GM13977 (cell line): ENCODE results near the gene OR5AN1.

ENCODE experiments used
- DNase-seq: peaks from one replicate; pipeline ENCODE4 v3.0.0; 2012; ENCODE audit warnings: low spot score
- in situ Hi-C: fragments of 300-500 bp; cut with MboI; formaldehyde crosslinking; loops from one replicate; pipeline ENCODE4 v1.12.0; 2022; ENCODE audit warnings: low sequenced_read_pairs, low pct_unique_long_range_greater_than_20kb, mixed read lengths, inconsistent platforms; ENCODE audit not compliant: unreplicated experiment
- TF ChIP-seq, protein P1 (sequence below): IDR thresholded peaks from 2 replicates; pipeline ENCODE4 v1.5.1; 2012; ENCODE audit warnings: mild to moderate bottlenecking, control low read depth; ENCODE audit not compliant: insufficient read depth; ENCODE audit errors: extremely low read depth, missing control alignments

Gene OR5AN1

DNA sequence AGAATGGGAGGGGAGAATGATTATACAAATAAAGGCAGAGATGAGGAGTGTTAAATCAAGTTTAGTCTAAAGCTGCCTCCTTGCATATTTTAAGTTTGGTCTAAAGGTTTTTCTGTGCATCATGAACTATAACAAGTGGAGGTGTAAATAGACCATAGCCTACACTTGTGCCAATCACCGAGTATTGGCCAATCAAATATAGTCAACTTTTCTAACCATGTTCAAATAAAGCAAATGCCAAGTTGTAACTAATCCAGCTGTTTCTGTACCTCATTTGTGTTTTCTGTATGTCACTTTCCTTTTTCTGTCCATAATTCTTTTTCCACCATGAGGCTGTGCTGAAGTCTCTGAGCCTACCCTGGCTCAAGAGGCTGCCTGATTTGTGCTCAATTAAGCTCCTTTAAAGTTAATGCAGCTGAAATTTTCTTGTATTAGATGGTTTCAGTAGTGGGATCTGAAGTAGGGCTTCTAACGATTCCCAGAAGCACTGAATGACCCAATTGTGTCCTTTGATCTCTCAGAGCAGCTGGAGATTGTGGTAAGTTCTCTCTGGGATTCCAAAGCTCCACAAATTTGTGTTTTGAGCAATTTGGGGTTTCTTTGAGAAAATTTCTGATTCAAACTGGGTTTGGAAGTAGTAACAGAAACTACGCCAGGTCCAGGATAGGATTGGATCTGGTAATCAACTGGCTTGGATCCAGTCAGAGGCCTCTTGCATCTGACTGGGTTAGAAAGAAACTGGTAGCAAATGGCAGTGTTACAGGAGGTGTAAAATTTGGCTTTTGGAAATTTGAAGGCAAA lies 42.0 kb downstream of the OR5AN1 start:
- in situ Hi-C loops: no loop called here
- no peak for DNase-seq
- TF ChIP-seq, protein P1, sequence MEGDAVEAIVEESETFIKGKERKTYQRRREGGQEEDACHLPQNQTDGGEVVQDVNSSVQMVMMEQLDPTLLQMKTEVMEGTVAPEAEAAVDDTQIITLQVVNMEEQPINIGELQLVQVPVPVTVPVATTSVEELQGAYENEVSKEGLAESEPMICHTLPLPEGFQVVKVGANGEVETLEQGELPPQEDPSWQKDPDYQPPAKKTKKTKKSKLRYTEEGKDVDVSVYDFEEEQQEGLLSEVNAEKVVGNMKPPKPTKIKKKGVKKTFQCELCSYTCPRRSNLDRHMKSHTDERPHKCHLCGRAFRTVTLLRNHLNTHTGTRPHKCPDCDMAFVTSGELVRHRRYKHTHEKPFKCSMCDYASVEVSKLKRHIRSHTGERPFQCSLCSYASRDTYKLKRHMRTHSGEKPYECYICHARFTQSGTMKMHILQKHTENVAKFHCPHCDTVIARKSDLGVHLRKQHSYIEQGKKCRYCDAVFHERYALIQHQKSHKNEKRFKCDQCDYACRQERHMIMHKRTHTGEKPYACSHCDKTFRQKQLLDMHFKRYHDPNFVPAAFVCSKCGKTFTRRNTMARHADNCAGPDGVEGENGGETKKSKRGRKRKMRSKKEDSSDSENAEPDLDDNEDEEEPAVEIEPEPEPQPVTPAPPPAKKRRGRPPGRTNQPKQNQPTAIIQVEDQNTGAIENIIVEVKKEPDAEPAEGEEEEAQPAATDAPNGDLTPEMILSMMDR: no peak

DNA sequence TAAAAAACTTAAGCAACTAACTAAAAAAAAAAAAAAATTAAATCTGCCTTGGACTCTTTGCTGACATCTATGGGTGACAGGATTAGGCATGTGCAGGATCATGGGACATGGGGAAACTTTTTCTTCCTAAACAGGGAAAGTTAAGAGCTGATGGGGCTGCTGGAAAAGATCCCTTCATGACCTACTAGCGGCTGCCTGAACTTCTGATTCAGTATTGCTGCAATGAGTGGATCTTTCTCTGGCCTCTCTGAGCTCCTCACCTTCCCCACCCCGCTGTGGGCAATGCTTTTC lies 42.5 kb downstream of the OR5AN1 start:
- in situ Hi-C loops: no loop called here
- DNase-seq: no peak
- TF ChIP-seq, protein P1: no peak

DNA sequence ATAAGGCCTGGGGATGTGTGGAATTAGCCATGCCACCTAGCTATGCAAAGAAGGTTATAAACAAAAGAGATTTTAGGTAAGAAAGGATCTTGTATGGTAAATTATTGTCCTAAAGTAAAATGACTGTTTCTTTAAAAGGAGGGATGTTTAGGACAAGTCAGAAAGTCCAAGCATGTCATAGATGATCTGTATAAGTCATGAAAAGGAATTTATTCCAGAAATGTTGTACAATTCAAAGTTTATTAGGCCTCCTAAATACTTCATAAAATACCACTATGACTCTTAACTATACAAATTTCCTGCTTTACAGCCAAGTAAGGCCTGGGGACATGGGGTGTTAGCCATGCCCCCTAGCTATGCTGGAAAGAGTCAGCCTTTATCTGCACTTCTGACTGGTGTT lies 44.9 kb downstream of the OR5AN1 start:
- no peak for DNase-seq
- TF ChIP-seq, protein P1: no peak
- in situ Hi-C loops: no loop called here

DNA sequence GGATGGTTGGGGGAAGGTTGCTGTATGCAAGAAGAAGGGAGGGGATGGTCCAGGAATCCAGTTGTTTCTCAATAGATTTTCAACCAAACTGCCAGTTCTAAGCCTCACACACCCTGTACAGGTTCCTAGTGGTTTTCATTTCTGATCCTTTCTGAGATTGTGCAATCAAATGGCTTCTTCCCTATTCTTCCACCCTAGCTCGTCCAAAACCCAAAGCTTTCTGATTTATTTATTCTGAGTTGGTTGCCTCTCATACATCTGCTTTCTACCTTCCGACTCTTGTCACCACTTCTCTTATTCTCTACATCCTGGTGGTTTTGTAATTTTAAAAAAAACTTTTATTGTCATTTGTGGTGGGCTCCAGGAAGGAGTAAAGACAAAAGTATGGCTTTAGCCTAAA lies 55.0 kb downstream of the OR5AN1 start:
- in situ Hi-C loops: no loop called here
- TF ChIP-seq, protein P1: no peak
- no peak for DNase-seq

DNA sequence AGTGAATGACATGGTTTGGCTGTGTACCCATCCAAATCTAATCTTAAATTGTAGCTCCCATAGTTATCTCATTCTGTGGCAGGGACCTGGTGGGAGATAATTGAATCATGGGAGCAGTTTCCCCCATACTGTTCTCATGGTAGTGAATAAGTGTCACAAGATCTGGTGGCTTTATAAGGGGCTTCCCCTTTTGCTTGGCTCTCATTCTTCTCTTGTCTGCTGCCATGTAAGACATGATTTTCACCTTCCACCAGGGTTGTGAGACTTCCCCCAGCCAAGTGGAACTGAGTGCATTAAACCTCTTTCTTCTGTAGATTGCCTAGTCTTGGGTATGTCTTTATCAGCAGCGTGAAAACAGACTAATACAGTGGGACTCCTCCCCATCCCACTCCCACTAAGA lies 56.4 kb downstream of the OR5AN1 start:
- no peak for DNase-seq
- in situ Hi-C loops: no loop called here

DNA sequence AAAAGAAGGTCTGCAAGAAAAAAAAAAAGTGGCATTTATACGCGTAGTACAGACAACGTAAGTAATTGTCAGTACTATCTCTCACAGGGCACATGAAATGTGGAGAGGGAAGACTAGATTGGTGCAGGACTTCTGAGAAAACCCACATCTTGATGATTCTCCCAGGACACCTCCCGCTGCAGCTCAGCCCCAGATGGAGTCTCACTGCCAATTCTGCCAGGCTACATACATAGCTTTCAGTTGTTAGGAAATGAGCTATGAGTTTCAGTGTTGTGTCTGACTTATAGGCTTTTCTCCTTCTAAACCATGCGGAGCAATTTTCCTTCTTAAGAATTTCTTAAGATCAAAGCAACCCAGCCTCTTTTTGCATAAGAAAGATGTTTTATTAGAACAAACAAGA lies 57.9 kb downstream of the OR5AN1 start:
- in situ Hi-C loops: no loop called here
- no peak for DNase-seq
- TF ChIP-seq, protein P1: no peak

More for the DNA sequence above, 56.4 kb downstream of the OR5AN1 start:
- TF ChIP-seq, protein P1: no peak

DNA sequence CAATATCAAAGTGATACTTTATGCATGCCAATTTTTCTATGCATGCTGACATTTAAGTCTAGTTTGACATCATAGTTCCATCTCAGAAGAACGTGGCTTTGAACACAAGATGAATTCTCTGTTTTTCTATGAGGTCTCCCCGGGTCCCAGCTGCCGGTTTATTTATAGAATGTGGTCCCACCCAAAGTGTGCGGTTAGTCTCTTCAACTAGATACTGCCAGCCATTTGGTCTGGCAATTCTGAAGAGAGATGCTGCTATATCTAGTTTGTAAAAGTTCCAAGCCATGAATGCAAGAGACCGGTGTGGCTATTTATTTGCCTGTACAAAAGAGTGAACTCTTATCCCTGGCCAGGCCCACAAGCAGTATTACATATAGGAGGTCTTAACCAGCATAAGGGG lies 58.3 kb downstream of the OR5AN1 start:
- TF ChIP-seq, protein P1: no peak
- no peak for DNase-seq
- in situ Hi-C loops: no loop called here
